B cell (primary cell): ENCODE results near the gene SCUBE1. TPM values are rescaled to one million over a fixed set of nuclear protein-coding genes. Genes with fewer than 3 reads are reported as not detected.

ENCODE experiments used
- ATAC-seq: fragments of 200-7000 bp; cut with Tn5 transposase; one replicate; pipeline ENCODE4 v1.10.0; 2021; ENCODE audit warnings: low read depth, mild to moderate bottlenecking, moderate number of reproducible peaks, moderate library complexity
- CTCF ChIA-PET: fragments of 350-600 bp; sonication (Branson Sonifier 250); formaldehyde crosslinking; loops from one replicate; lab custom pipeline; 2021; ENCODE audit warnings: antibody characterized with exemption, inconsistent platforms; lab: Charles Lee
- POLR2A ChIA-PET: fragments of 350-600 bp; sonication (Branson Sonifier 250); formaldehyde crosslinking; loops from one replicate; lab custom pipeline; 2021; ENCODE audit warnings: antibody characterized with exemption; lab: Charles Lee
- DNase-seq: peaks from one replicate; pipeline ENCODE4 v3.0.0; 2013
- H2AFZ ChIP-seq: 2 replicates; pipeline ENCODE4 v1.6.1; 2012; ENCODE audit warnings: mild to moderate bottlenecking, low read depth, low read length; ENCODE audit not compliant: insufficient read depth, poor library complexity, severe bottlenecking
- H3K27ac ChIP-seq, 2 donors: 1 replicate in 1 of 2; 2 replicates in 1 of 2; pipeline ENCODE4 v1.5.1; 2012 to 2013; ENCODE audit warnings: low read length in 2 of 2, mild to moderate bottlenecking in 2 of 2, moderate library complexity in 1 of 2
- H3K27me3 ChIP-seq, 4 experiments: fragments of 200-600 bp in 1 of 4; sonication (generic) in 1 of 4; replicated peaks in 1 of 4; 1 replicate in 2 of 4; 2 replicates in 2 of 4; pipeline versions ENCODE4 v1.6.1 to v1.7.0; 2013 to 2016; ENCODE audit warnings: low read length in 3 of 4, mild to moderate bottlenecking in 2 of 4, mixed read lengths in 1 of 4, moderate library complexity in 1 of 4; ENCODE audit not compliant: insufficient read depth in 4 of 4, control insufficient read depth in 3 of 4; ENCODE audit errors: control extremely low read depth in 1 of 4
- H3K36me3 ChIP-seq, 2 experiments: replicated peaks in 1 of 2; 1 replicate in 1 of 2; 2 replicates in 1 of 2; pipeline versions ENCODE4 v1.6.1 to v1.7.1; 2013; ENCODE audit warnings: low read length in 1 of 2; ENCODE audit not compliant: insufficient read depth in 2 of 2, control insufficient read depth in 1 of 2; ENCODE audit errors: control extremely low read depth in 1 of 2, extremely low read depth in 1 of 2
- H3K4me1 ChIP-seq, 2 donors: fragments of 200-600 bp in 1 of 2; sonication (generic) in 1 of 2; 1 replicate in 1 of 2; 2 replicates in 1 of 2; pipeline versions ENCODE4 v1.5.1 to v1.6.1; 2013 to 2017; ENCODE audit warnings: low read length in 2 of 2; ENCODE audit not compliant: control insufficient read depth in 2 of 2, insufficient read depth in 2 of 2
- H3K4me2 ChIP-seq: replicated peaks from 2 replicates; pipeline ENCODE3; 2012; ENCODE audit warnings: mild to moderate bottlenecking, low read depth, low read length; ENCODE audit not compliant: poor library complexity, severe bottlenecking
- H3K4me3 ChIP-seq, 5 experiments: fragments of 200-600 bp in 1 of 5; sonication (generic) in 1 of 5; 1 replicate in 3 of 5; 2 replicates in 2 of 5; pipeline versions ENCODE4 v1.5.1 to v1.7.0; 2011 to 2016; ENCODE audit warnings: low read length in 4 of 5, mild to moderate bottlenecking in 4 of 5, low read depth in 2 of 5, control low read depth in 1 of 5, moderate library complexity in 1 of 5; ENCODE audit not compliant: insufficient read depth in 1 of 5; ENCODE audit errors: control extremely low read depth in 1 of 5, extremely low read depth in 1 of 5
- H3K79me2 ChIP-seq: fragments of 200-600 bp; sonication (generic); one replicate; pipeline ENCODE4 v1.6.0; 2016; ENCODE audit warnings: low read length; ENCODE audit not compliant: control insufficient read depth, insufficient read depth
- H3K9ac ChIP-seq: fragments of 200-600 bp; sonication (generic); 2 replicates; pipeline ENCODE4 v1.6.1; 2017; ENCODE audit warnings: mild to moderate bottlenecking, low read length, moderate library complexity
- H3K9me3 ChIP-seq, 3 donors: one replicate each; pipeline versions ENCODE4 v1.6.1 to v1.7.1; 2013; ENCODE audit warnings: low read length in 2 of 3; ENCODE audit not compliant: control insufficient read depth in 2 of 3, insufficient read depth in 1 of 3; ENCODE audit errors: control extremely low read depth in 1 of 3
- H4K20me1 ChIP-seq: 2 replicates; pipeline ENCODE4 v1.6.0; 2012; ENCODE audit warnings: mild to moderate bottlenecking, low read length; ENCODE audit not compliant: insufficient read depth, control insufficient read depth, poor library complexity, severe bottlenecking
- H3K27ac Mint-ChIP-seq: one replicate; pipeline ENCODE4 v1.8.0; 2021; ENCODE audit warnings: mixed read lengths
- H3K27me3 Mint-ChIP-seq: one replicate; pipeline ENCODE4 v1.8.0; 2021; ENCODE audit warnings: mixed read lengths
- H3K4me1 Mint-ChIP-seq: one replicate; pipeline ENCODE4 v1.8.0; 2021; ENCODE audit warnings: mixed read lengths
- H3K4me3 Mint-ChIP-seq: one replicate; pipeline ENCODE4 v1.8.0; 2021; ENCODE audit warnings: mixed read lengths
- H3K9me3 Mint-ChIP-seq: one replicate; pipeline ENCODE4 v1.8.0; 2022; ENCODE audit warnings: mixed read lengths; ENCODE audit not compliant: insufficient read depth
- EZH2 ChIP-seq: IDR thresholded peaks from 2 replicates; pipeline ENCODE4 v1.6.1; 2012; ENCODE audit warnings: borderline replicate concordance, low read depth, mild to moderate bottlenecking, moderate library complexity, low read length; ENCODE audit not compliant: insufficient read depth, poor library complexity, severe bottlenecking
- WGBS: methylation state at CpG from one replicate; pipeline ENCODE4 v1.1.5; 2013; ENCODE audit warnings: missing lambda C conversion rate; ENCODE audit not compliant: insufficient coverage; 5-methylcytosine and 5-hydroxymethylcytosine counted together
- intact Hi-C: fragments of 100-400 bp; cut with micrococcal nuclease; formaldehyde crosslinking; loops from one replicate; pipeline ENCODE4 v1.10.0; 2022
- polyA plus RNA-seq: library from polyadenylated mRNA; depleted of rRNA; stranded (reverse); fragments of >200 nt; gene quantifications from 2 replicates; pipeline ENCODE4 v1.2.3, GENCODE V29; 2012
- total RNA-seq, 2 donors: library from RNA; stranded (reverse); fragments of 120-200 nt in 1 of 2; gene quantifications; 1 replicate in 1 of 2; 2 replicates in 1 of 2; pipeline versions ENCODE4 v1.2.3 to v1.2.4, GENCODE V29; 2013 to 2022
- TF ChIP-seq, protein P1 (sequence below): fragments of 200-600 bp; IDR thresholded peaks from one replicate; pipeline ENCODE4 v1.8.0; 2022; ENCODE audit warnings: antibody characterized with exemption, mild to moderate bottlenecking

Gene SCUBE1
- total and polyA plus RNA-seq, 2 donors (not counting 1 experiment from before 2014, with no cell fraction given) = not detected

- Mint-ChIP-seq H3K27me3 (peaks cover 39% of the 10 kb centered on the region), H3K9me3 (no peaks in the 10 kb centered on the region), H3K27ac (no peak overlapping the region), H3K4me1 (no peaks in the 10 kb centered on the region), H3K4me3 (no peak overlapping the region)
- no peak for TF ChIP-seq EZH2
- TF ChIP-seq, protein P1, sequence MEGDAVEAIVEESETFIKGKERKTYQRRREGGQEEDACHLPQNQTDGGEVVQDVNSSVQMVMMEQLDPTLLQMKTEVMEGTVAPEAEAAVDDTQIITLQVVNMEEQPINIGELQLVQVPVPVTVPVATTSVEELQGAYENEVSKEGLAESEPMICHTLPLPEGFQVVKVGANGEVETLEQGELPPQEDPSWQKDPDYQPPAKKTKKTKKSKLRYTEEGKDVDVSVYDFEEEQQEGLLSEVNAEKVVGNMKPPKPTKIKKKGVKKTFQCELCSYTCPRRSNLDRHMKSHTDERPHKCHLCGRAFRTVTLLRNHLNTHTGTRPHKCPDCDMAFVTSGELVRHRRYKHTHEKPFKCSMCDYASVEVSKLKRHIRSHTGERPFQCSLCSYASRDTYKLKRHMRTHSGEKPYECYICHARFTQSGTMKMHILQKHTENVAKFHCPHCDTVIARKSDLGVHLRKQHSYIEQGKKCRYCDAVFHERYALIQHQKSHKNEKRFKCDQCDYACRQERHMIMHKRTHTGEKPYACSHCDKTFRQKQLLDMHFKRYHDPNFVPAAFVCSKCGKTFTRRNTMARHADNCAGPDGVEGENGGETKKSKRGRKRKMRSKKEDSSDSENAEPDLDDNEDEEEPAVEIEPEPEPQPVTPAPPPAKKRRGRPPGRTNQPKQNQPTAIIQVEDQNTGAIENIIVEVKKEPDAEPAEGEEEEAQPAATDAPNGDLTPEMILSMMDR = no peak
- H3K27ac ChIP-seq = no peak overlapping the region
- DNase-seq = no peak
- intact Hi-C loops = no loop called here
- 76% methylated on average over 9 of the region's 9 CpGs for WGBS
- H3K4me2 ChIP-seq = no peak overlapping the region
- no peaks in the 10 kb centered on the region for H3K9me3 ChIP-seq
- CTCF ChIA-PET = no interaction called here
- no peaks in the 10 kb centered on the region for H3K79me2 ChIP-seq
- H3K4me3 ChIP-seq = no peak overlapping the region
- H3K27me3 ChIP-seq = peaks cover 0 to 4% (median 2%) of the 10 kb centered on the region in 4 experiments
- H3K36me3 ChIP-seq = no peaks in the 10 kb centered on the region
- ATAC-seq = no peak
- H4K20me1 ChIP-seq = no peaks in the 10 kb centered on the region
- no peaks in the 10 kb centered on the region for H3K4me1 ChIP-seq
- POLR2A ChIA-PET = no interaction called here
- no peak overlapping the region for H3K9ac ChIP-seq
- no peak overlapping the region for H2AFZ ChIP-seq
These were observed 86.6 kb downstream of the SCUBE1 start for GRCh38 chr22:43256569-43256968.

GRCh38 chr22:43255299-43255698 is 87.9 kb downstream of the SCUBE1 start:
- Histone ChIP-seq H2AFZ (no peak overlapping the region), H3K27ac (no peak overlapping the region), H3K36me3 (no peaks in the 10 kb centered on the region), H3K4me1 (no peaks in the 10 kb centered on the region), H4K20me1 (no peaks in the 10 kb centered on the region), H3K79me2 (no peaks in the 10 kb centered on the region), H3K4me3 (no peak overlapping the region), H3K9me3 (no peaks in the 10 kb centered on the region), H3K4me2 (no peak overlapping the region), H3K9ac (no peak overlapping the region), H3K27me3 (peaks cover 0 to 4% (median 2%) of the 10 kb centered on the region in 4 experiments)
- TF ChIP-seq, protein P1 = no peak
- TF ChIP-seq EZH2 = no peak
- 88% methylated on average over 20 of the region's 23 CpGs for WGBS
- CTCF ChIA-PET = no interaction called here
- Mint-ChIP-seq H3K4me1 (no peaks in the 10 kb centered on the region), H3K27me3 (peaks cover 35% of the 10 kb centered on the region), H3K9me3 (no peaks in the 10 kb centered on the region), H3K4me3 (no peak overlapping the region), H3K27ac (no peak overlapping the region)
- POLR2A ChIA-PET = no interaction called here
- no peak for DNase-seq
- ATAC-seq = no peak
- intact Hi-C loops = no loop called here
